Measurements from ENCODE around the gene USP20. TPM values are rescaled to one million over a fixed set of nuclear protein-coding genes. Genes with fewer than 3 reads are reported as not detected.

USP20 gene
- total RNA-seq, 3 donors from 2014 or later (not counting 1 experiment from before 2014, with no cell fraction given): 66.8 to 86.1 (median 80.3) TPM

DNA sequence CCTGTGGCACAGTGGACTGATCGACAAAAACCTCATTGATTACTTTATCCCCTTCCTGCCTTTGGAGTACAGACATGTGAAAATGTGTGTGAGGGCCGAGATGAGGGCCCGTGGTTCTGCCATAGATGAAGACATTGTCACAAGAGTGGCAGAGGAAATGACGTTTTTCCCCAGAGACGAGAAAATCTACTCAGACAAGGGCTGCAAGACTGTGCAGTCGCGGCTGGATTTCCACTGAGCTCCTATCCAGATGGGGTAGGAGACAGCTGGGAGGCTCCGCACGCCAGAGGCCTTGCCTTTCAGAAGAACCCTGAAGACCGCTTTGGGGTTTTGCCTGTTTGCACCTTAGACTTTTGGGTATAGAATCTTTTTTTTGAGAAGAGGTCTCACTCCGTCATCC lies 25.9 kb upstream of the USP20 start:
- no peak overlapping the region for H3K4me3 ChIP-seq (ENCODE audit: low read length)
- Mint-ChIP-seq H3K4me1 (peaks cover 12 to 19% of the 10 kb centered on the region in 2 donors), H3K27me3 (ENCODE audit: low read depth in 2 of 2) (no peaks in the 10 kb centered on the region), H3K4me3 (no peak overlapping the region), H3K9me3 (no peaks in the 10 kb centered on the region), H3K36me3 (no peaks in the 10 kb centered on the region), H3K27ac (peak overlapping the region in 1 of 2 donors; percentile 33)
- TF ChIP-seq, protein P1, sequence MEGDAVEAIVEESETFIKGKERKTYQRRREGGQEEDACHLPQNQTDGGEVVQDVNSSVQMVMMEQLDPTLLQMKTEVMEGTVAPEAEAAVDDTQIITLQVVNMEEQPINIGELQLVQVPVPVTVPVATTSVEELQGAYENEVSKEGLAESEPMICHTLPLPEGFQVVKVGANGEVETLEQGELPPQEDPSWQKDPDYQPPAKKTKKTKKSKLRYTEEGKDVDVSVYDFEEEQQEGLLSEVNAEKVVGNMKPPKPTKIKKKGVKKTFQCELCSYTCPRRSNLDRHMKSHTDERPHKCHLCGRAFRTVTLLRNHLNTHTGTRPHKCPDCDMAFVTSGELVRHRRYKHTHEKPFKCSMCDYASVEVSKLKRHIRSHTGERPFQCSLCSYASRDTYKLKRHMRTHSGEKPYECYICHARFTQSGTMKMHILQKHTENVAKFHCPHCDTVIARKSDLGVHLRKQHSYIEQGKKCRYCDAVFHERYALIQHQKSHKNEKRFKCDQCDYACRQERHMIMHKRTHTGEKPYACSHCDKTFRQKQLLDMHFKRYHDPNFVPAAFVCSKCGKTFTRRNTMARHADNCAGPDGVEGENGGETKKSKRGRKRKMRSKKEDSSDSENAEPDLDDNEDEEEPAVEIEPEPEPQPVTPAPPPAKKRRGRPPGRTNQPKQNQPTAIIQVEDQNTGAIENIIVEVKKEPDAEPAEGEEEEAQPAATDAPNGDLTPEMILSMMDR (IDR thresholded peaks at IDR 0.05): no peak
- no peak overlapping the region for H3K27ac ChIP-seq (ENCODE audit: low read length)
- DNase-seq: no peak
- H3K4me1 ChIP-seq (ENCODE audit: control insufficient read depth, insufficient read depth, low read length): peaks cover 3% of the 10 kb centered on the region
- 85% methylated on average over 11 of the region's 11 CpGs for WGBS (ENCODE audit: insufficient coverage)
- peaks cover 52% of the 10 kb centered on the region for H3K36me3 ChIP-seq (ENCODE audit: control insufficient read depth, insufficient read depth, low read length)
- intact Hi-C loops (cut with micrococcal nuclease): no loop called here
- no peaks in the 10 kb centered on the region for H3K27me3 ChIP-seq (ENCODE audit: control insufficient read depth, insufficient read depth, low read length)
- ATAC-seq: no peak
- H3K9me3 ChIP-seq (ENCODE audit: control insufficient read depth, insufficient read depth, low read length): no peaks in the 10 kb centered on the region

DNA sequence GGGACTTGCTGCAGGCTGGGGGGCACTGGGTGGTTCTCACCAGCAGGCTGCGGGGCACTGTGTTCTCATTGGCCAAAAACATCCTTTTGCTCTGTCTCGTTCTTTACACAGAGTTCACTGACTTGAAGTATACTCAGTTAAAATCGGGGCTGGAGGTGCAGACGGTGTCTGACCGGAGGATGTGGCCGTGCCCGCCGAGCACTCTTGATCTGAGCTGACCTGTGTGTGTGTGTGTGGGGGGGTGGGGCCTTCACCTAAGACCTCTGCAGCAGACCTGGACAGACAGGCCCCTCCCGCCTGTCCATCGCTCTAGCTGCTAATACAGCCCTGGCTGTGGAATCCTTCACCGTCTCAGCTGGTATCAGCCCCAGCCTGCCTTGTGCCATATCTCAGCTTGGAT lies 25.1 kb upstream of the USP20 start:
- Histone ChIP-seq H3K4me1 (ENCODE audit: control insufficient read depth, insufficient read depth, low read length) (peaks cover 2% of the 10 kb centered on the region), H3K9me3 (ENCODE audit: control insufficient read depth, insufficient read depth, low read length) (no peaks in the 10 kb centered on the region), H3K27me3 (ENCODE audit: control insufficient read depth, insufficient read depth, low read length) (no peaks in the 10 kb centered on the region), H3K4me3 (ENCODE audit: low read length) (no peak overlapping the region), H3K27ac (ENCODE audit: low read length) (no peak overlapping the region), H3K36me3 (ENCODE audit: control insufficient read depth, insufficient read depth, low read length) (peaks cover 59% of the 10 kb centered on the region)
- peaks cover 11 to 16% of the 10 kb centered on the region in 2 donors for H3K4me1 Mint-ChIP-seq
- H3K27me3 Mint-ChIP-seq (ENCODE audit: low read depth in 2 of 2): no peaks in the 10 kb centered on the region
- TF ChIP-seq, protein P1 (IDR thresholded peaks at IDR 0.05): no peak
- no peaks in the 10 kb centered on the region for H3K36me3 Mint-ChIP-seq
- no peaks in the 10 kb centered on the region for H3K9me3 Mint-ChIP-seq
- intact Hi-C loops (cut with micrococcal nuclease): no loop called here
- 91% methylated on average over 11 of the region's 11 CpGs for WGBS (ENCODE audit: insufficient coverage)
- no peak overlapping the region for H3K4me3 Mint-ChIP-seq
- peak overlapping the region in 1 of 2 donors; percentile 46 for H3K27ac Mint-ChIP-seq
- ATAC-seq (no peak), DNase-seq (no peak)

DNA sequence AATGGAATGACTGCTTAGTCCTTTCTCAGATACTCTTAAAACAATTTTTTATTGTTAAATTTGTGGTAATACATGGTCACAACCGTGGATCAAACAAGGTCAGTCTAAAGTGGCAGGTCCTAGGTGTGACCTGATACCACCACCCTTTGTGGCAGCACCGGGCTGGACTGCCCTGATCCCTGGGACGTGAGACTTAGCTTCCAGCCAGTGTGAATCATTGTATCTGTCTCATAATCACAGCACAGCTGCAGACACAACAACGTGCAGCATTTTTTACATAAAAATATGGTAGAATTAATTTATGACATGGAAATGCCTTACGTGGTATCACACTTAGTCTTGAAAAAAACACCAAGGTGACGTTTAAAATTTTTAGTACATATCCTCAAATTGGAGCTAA lies 24.5 kb upstream of the USP20 start:
- intact Hi-C loops (cut with micrococcal nuclease): no loop called here
- TF ChIP-seq, protein P1 (IDR thresholded peaks at IDR 0.05): no peak
- H3K9me3 ChIP-seq (ENCODE audit: control insufficient read depth, insufficient read depth, low read length): no peaks in the 10 kb centered on the region
- H3K27me3 ChIP-seq (ENCODE audit: control insufficient read depth, insufficient read depth, low read length): no peaks in the 10 kb centered on the region
- no peaks in the 10 kb centered on the region for H3K9me3 Mint-ChIP-seq
- H3K4me1 Mint-ChIP-seq: peaks cover 7 to 16% of the 10 kb centered on the region in 2 donors
- peak overlapping the region in 1 of 2 donors; percentile 46 for H3K27ac Mint-ChIP-seq
- no peak for DNase-seq
- H3K4me1 ChIP-seq (ENCODE audit: control insufficient read depth, insufficient read depth, low read length): no peaks in the 10 kb centered on the region
- no peaks in the 10 kb centered on the region for H3K27me3 Mint-ChIP-seq (ENCODE audit: low read depth in 2 of 2)
- H3K4me3 Mint-ChIP-seq: no peak overlapping the region
- 82% methylated on average over 5 of the region's 6 CpGs for WGBS (ENCODE audit: insufficient coverage)
- H3K4me3 ChIP-seq (ENCODE audit: low read length): no peak overlapping the region
- H3K36me3 Mint-ChIP-seq: no peaks in the 10 kb centered on the region
- H3K36me3 ChIP-seq (ENCODE audit: control insufficient read depth, insufficient read depth, low read length): peaks cover 60% of the 10 kb centered on the region
- ATAC-seq: no peak
- H3K27ac ChIP-seq (ENCODE audit: low read length): no peak overlapping the region

DNA sequence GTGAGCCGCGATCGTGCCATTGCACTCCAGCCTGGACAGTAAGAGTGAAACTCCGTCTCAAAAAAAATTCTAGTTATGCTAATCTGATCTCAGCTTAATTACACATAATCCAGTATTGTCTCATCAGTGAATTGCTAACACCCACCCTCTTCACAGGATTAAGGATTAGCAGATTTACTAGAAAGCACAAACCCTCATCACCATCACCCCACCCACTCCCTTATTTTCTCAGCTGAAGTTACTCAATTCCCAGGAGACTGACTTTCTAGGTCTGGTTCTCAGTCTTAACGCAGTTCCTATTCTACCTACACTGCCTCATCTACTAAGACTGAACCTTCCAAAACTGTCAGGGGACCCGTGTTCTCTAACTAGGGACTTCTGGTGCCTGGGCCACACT lies 23.3 kb upstream of the USP20 start:
- Mint-ChIP-seq H3K27me3 (ENCODE audit: low read depth in 2 of 2) (no peaks in the 10 kb centered on the region), H3K9me3 (no peaks in the 10 kb centered on the region), H3K36me3 (peaks cover 8% of the 10 kb centered on the region), H3K4me3 (no peak overlapping the region), H3K27ac (peak overlapping the region in 1 of 2 donors; percentile 22), H3K4me1 (peaks cover 9 to 16% of the 10 kb centered on the region in 2 donors)
- intact Hi-C loops (cut with micrococcal nuclease): no loop called here
- H3K4me3 ChIP-seq (ENCODE audit: low read length): no peak overlapping the region
- 82% methylated on average over 6 of the region's 6 CpGs for WGBS (ENCODE audit: insufficient coverage)
- H3K27me3 ChIP-seq (ENCODE audit: control insufficient read depth, insufficient read depth, low read length): no peaks in the 10 kb centered on the region
- DNase-seq: no peak
- no peaks in the 10 kb centered on the region for H3K9me3 ChIP-seq (ENCODE audit: control insufficient read depth, insufficient read depth, low read length)
- no peak for ATAC-seq
- no peaks in the 10 kb centered on the region for H3K4me1 ChIP-seq (ENCODE audit: control insufficient read depth, insufficient read depth, low read length)
- no peak overlapping the region for H3K27ac ChIP-seq (ENCODE audit: low read length)
- H3K36me3 ChIP-seq (ENCODE audit: control insufficient read depth, insufficient read depth, low read length): peaks cover 66% of the 10 kb centered on the region
- TF ChIP-seq, protein P1 (IDR thresholded peaks at IDR 0.05): no peak

All from natural killer cell (primary cell).